HCT116 (cell line): ENCODE measurements around the gene RAI1. TPM values are rescaled to one million over a fixed set of nuclear protein-coding genes. Genes with fewer than 3 reads are reported as not detected.

Experiments used
- ATAC-seq: fragments of 200-7000 bp; cut with Tn5 transposase; 2 replicates; pipeline ENCODE4 v1.9.1; 2020; ENCODE audit warnings: mild to moderate bottlenecking, moderate library complexity
- BruUV-seq: library from RNA; stranded (reverse); fragments of 400-500 nt; replicated peaks from 2 replicates; lab custom pipeline; 2021; lab: Mats Ljungman, UMichigan
- CTCF ChIA-PET: fragments of 300-600 bp; sonication (Branson Sonifier 250); formaldehyde crosslinking; loops from one replicate; lab custom pipeline; 2021; ENCODE audit warnings: antibody characterized with exemption; lab: Charles Lee
- POLR2A ChIA-PET: fragments of 300-600, 350-600 bp; sonication (Branson Sonifier 250); formaldehyde crosslinking; loops from one replicate; lab custom pipeline; 2021; ENCODE audit warnings: antibody characterized with exemption; lab: Charles Lee
- RAD21 ChIA-PET, 2 experiments: fragments of 300-600 bp; sonication (Branson Sonifier 250); formaldehyde crosslinking; loops; one replicate each; lab custom pipeline; 2023; ENCODE audit warnings: low total read pairs in 2 of 2; ENCODE audit not compliant: uncharacterized antibody in 2 of 2, unreplicated experiment in 2 of 2, low non-redundant PET in 1 of 2; lab: Charles Lee
- DNase-seq: peaks from one replicate; pipeline ENCODE4 v3.0.0-alpha.2; 2010; ENCODE audit warnings: low read depth, low spot score
- H2AFZ ChIP-seq: fragments of 200-600 bp; shearing (Covaris generic), sonication (generic); 2 replicates; pipeline ENCODE4 v1.6.1; 2017; ENCODE audit warnings: low read depth, mixed run types, mixed read lengths, antibody characterized with exemption, low read length; ENCODE audit not compliant: poor library complexity, severe bottlenecking
- H3K27ac ChIP-seq: 2 replicates; pipeline ENCODE4 v1.5.1; 2012; ENCODE audit warnings: low read depth, low read length
- H3K27me3 ChIP-seq: fragments of 200-600 bp; sonication (generic); 2 replicates; pipeline ENCODE4 v1.6.1; 2016; ENCODE audit warnings: mixed run types, low read length, mixed read lengths; ENCODE audit not compliant: insufficient read depth
- H3K36me3 ChIP-seq, 2 experiments: fragments of 200-500 bp in 1 of 2; fragments of 200-600 bp in 1 of 2; sonication (Bioruptor generic) in 1 of 2; sonication (generic) in 1 of 2; 2 replicates each; pipeline versions ENCODE4 v1.5.1 to v1.6.1; 2014 to 2016; ENCODE audit warnings: low read length in 2 of 2, inconsistent platforms in 1 of 2, mixed read lengths in 1 of 2, mixed run types in 1 of 2; ENCODE audit not compliant: insufficient read depth in 2 of 2, control insufficient read depth in 1 of 2
- H3K4me1 ChIP-seq, 2 experiments: fragments of 200-600 bp in 1 of 2; sonication (generic) in 1 of 2; 2 replicates each; pipeline versions ENCODE4 v1.5.1 to v1.6.1; 2012 to 2017; ENCODE audit warnings: low read length in 2 of 2, inconsistent platforms in 1 of 2, mild to moderate bottlenecking in 1 of 2, mixed read lengths in 1 of 2, mixed run types in 1 of 2, moderate library complexity in 1 of 2; ENCODE audit not compliant: insufficient read depth in 2 of 2, control insufficient read depth in 1 of 2
- H3K4me2 ChIP-seq: fragments of 200-600 bp; sonication (generic); 2 replicates; pipeline ENCODE4 v1.6.1; 2017; ENCODE audit warnings: mixed run types, low read length, mixed read lengths
- H3K4me3 ChIP-seq, 2 experiments: fragments of 200-600 bp in 1 of 2; sonication (generic) in 1 of 2; replicated peaks in 1 of 2; 2 replicates each; pipeline ENCODE4 v1.5.1; 2011 to 2016; ENCODE audit warnings: low read length in 2 of 2, control low read depth in 1 of 2, low read depth in 1 of 2, mild to moderate bottlenecking in 1 of 2, mixed read lengths in 1 of 2, mixed run types in 1 of 2
- H3K79me2 ChIP-seq: fragments of 200-600 bp; sonication (generic); 2 replicates; pipeline ENCODE4 v1.6.1; 2017; ENCODE audit warnings: mild to moderate bottlenecking, mixed run types, low read length, moderate library complexity, mixed read lengths; ENCODE audit not compliant: insufficient read depth
- H3K9ac ChIP-seq: fragments of 200-600 bp; sonication (generic); 2 replicates; pipeline ENCODE4 v1.6.1; 2016; ENCODE audit warnings: low read length, mixed read lengths
- H3K9me2 ChIP-seq: fragments of 200-600 bp; sonication (generic), shearing (Covaris generic); 2 replicates; pipeline ENCODE4 v1.6.1; 2017; ENCODE audit warnings: mixed run types, mild to moderate bottlenecking, moderate library complexity; ENCODE audit not compliant: insufficient read depth
- H3K9me3 ChIP-seq, 2 experiments: fragments of 200-500 bp in 1 of 2; fragments of 200-600 bp in 1 of 2; sonication (Bioruptor generic) in 1 of 2; sonication (generic) in 1 of 2; 2 replicates each; pipeline ENCODE4 v1.6.1; 2014 to 2017; ENCODE audit warnings: low read length in 2 of 2, mixed read lengths in 2 of 2, inconsistent platforms in 1 of 2, low read depth in 1 of 2, mild to moderate bottlenecking in 1 of 2, mixed run types in 1 of 2, moderate library complexity in 1 of 2; ENCODE audit not compliant: control insufficient read depth in 1 of 2, insufficient read depth in 1 of 2
- H4K20me1 ChIP-seq: fragments of 200-600 bp; sonication (generic), shearing (Covaris generic); 2 replicates; pipeline ENCODE4 v1.6.1; 2017; ENCODE audit warnings: mixed run types, mild to moderate bottlenecking, moderate library complexity; ENCODE audit not compliant: insufficient read depth
- CBX3 ChIP-seq: IDR thresholded peaks from 2 replicates; pipeline ENCODE4 v1.6.1; 2012; ENCODE audit warnings: low read depth
- EGR1 ChIP-seq: IDR thresholded peaks from 2 replicates; pipeline ENCODE4 v1.6.1; 2012; ENCODE audit warnings: low read depth
- ELF1 ChIP-seq: IDR thresholded peaks from 2 replicates; pipeline ENCODE4 v1.6.1; 2012; ENCODE audit warnings: low read depth, borderline replicate concordance
- EZH2 ChIP-seq: fragments of 200-600 bp; sonication (generic); IDR thresholded peaks from 2 replicates; pipeline ENCODE4 v1.6.1; 2017; ENCODE audit warnings: antibody characterized with exemption, mixed run types
- FOSL1 ChIP-seq: IDR thresholded peaks from 2 replicates; pipeline ENCODE4 v1.6.1; 2012; ENCODE audit warnings: low read depth
- JUND ChIP-seq: IDR thresholded peaks from 2 replicates; pipeline ENCODE4 v1.6.1; 2012
- POLR2AphosphoS5 ChIP-seq: IDR thresholded peaks from 2 replicates; pipeline ENCODE4 v1.6.1; 2011; ENCODE audit warnings: mild to moderate bottlenecking, low read depth, low read length, moderate library complexity
- RAD21 ChIP-seq: IDR thresholded peaks from 2 replicates; pipeline ENCODE4 v1.6.1; 2012; ENCODE audit warnings: low read depth, mild to moderate bottlenecking
- REST ChIP-seq: IDR thresholded peaks from 2 replicates; pipeline ENCODE4 v1.6.1; 2012; ENCODE audit warnings: low read depth
- SIN3A ChIP-seq: IDR thresholded peaks from 2 replicates; pipeline ENCODE4 v1.6.1; 2012; ENCODE audit warnings: low read depth
- SP1 ChIP-seq: IDR thresholded peaks from 2 replicates; pipeline ENCODE4 v1.6.1; 2012; ENCODE audit warnings: low read depth
- SRF ChIP-seq: IDR thresholded peaks from 2 replicates; pipeline ENCODE4 v1.6.1; 2012; ENCODE audit warnings: low read depth
- YY1 ChIP-seq: IDR thresholded peaks from 2 replicates; pipeline ENCODE4 v1.6.1; 2011; ENCODE audit warnings: low read length, low read depth, moderate library complexity, mild to moderate bottlenecking; ENCODE audit not compliant: insufficient replicate concordance; ENCODE audit errors: extremely low read depth
- ZFX ChIP-seq: fragments of 450-650 bp; IDR thresholded peaks from 2 replicates; pipeline ENCODE4 v1.6.1; 2017
- ZNF274 ChIP-seq: fragments of 200-500 bp; sonication (Bioruptor generic); IDR thresholded peaks from 2 replicates; pipeline ENCODE4 v1.6.1; 2014; ENCODE audit warnings: mild to moderate bottlenecking, low read depth, low read length, inconsistent platforms
- intact Hi-C: fragments of 100-400 bp; cut with micrococcal nuclease; formaldehyde crosslinking; loops from 2 replicates; pipeline ENCODE4 v1.10.0; 2022
- total RNA-seq: library from RNA; stranded (reverse); gene quantifications from one replicate; pipeline ENCODE4 v1.2.1, GENCODE V29; 2021; ENCODE audit not compliant: unreplicated experiment
- TF ChIP-seq, protein P1 (sequence below), 3 experiments: fragments of 200-600 bp in 1 of 3; sonication (generic) in 1 of 3; IDR thresholded peaks in 2 of 3; conservative IDR thresholded peaks in 1 of 3; 2 replicates each; pipeline ENCODE4 v1.5.1; 2012 to 2017; ENCODE audit warnings: low read depth in 2 of 3, low read length in 2 of 3, antibody characterized with exemption in 1 of 3, borderline replicate concordance in 1 of 3, control low read depth in 1 of 3, mild to moderate bottlenecking in 1 of 3, mixed read lengths in 1 of 3, mixed run types in 1 of 3, moderate library complexity in 1 of 3; ENCODE audit not compliant: insufficient read depth in 1 of 3

Gene RAI1
- total RNA-seq, 1 experiment from 2014 or later: 38.5 TPM

DNA sequence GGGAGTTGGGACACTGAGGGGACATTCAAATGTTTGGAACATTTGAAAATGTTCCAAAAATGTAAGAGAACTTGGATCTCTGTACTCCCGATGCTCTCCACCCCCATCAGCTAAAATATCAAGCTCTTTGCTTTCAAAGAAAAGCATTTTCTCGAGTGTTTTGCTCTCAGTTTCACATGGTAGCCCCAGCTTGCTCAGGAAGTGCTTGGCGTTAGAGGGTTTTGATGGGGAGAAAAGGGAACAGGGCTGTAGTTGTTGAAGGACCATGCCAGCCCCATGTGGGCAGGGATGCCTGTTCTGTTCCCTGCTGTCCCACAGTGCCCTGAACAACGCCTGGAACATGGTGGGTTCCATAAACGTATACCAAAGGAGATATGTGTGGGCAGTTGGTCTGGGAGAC is 37.0 kb downstream of the RAI1 start:
- Histone ChIP-seq H3K4me2 (no peak overlapping the region), H3K9ac (no peak overlapping the region), H3K27me3 (no peaks in the 10 kb centered on the region), H3K9me3 (no peaks in the 10 kb centered on the region), H3K4me1 (peaks cover 7 to 30% of the 10 kb centered on the region in 2 experiments), H3K4me3 (no peak overlapping the region), H3K27ac (no peak overlapping the region), H3K79me2 (peaks cover 71% of the 10 kb centered on the region), H2AFZ (no peak overlapping the region), H3K9me2 (no peaks in the 10 kb centered on the region), H3K36me3 (no peaks in the 10 kb centered on the region), H4K20me1 (0 out of 2 replicates have a peak, but pooled peaks cover 4% of the 10 kb centered on the region)
- DNase-seq: no peak
- ATAC-seq: no peak
- intact Hi-C loops: no loop called here
- TF ChIP-seq SRF (no peak), EZH2 (no peak), POLR2AphosphoS5 (no peak), RAD21 (no peak), SIN3A (no peak), ZNF274 (no peak), SP1 (no peak), FOSL1 (no peak), JUND (no peak), EGR1 (no peak), ZFX (no peak), YY1 (no peak), CBX3 (no peak), ELF1 (no peak), REST (no peak)
- TF ChIP-seq, protein P1, sequence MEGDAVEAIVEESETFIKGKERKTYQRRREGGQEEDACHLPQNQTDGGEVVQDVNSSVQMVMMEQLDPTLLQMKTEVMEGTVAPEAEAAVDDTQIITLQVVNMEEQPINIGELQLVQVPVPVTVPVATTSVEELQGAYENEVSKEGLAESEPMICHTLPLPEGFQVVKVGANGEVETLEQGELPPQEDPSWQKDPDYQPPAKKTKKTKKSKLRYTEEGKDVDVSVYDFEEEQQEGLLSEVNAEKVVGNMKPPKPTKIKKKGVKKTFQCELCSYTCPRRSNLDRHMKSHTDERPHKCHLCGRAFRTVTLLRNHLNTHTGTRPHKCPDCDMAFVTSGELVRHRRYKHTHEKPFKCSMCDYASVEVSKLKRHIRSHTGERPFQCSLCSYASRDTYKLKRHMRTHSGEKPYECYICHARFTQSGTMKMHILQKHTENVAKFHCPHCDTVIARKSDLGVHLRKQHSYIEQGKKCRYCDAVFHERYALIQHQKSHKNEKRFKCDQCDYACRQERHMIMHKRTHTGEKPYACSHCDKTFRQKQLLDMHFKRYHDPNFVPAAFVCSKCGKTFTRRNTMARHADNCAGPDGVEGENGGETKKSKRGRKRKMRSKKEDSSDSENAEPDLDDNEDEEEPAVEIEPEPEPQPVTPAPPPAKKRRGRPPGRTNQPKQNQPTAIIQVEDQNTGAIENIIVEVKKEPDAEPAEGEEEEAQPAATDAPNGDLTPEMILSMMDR (IDR thresholded peaks at IDR 0.05 in 2 of 3, conservative IDR thresholded peaks at IDR 0.05 in 1 of 3; ENCODE audit: borderline replicate concordance in 1 of 3, insufficient read depth in 1 of 3, low read depth in 2 of 3, low read length in 2 of 3): no peak
- RAD21 ChIA-PET: no interaction called here
- BruUV-seq: no TSS peak
- POLR2A ChIA-PET: no interaction called here
- CTCF ChIA-PET: no interaction called here
